GM19468 (cell line): ENCODE measurements around the gene ZBTB1.
"Not testable (repeated sequence)": the region's sequence is repeated elsewhere in the genome, so short reads cannot be mapped to it uniquely, and the experiment has no call there.

Source experiments
- ATAC-seq: cut with Tn5 transposase; IDR thresholded peaks from one replicate; pipeline ENCODE4 v1.9.1; 2021; ENCODE audit warnings: mild to moderate bottlenecking, moderate library complexity, moderate number of reproducible peaks; ENCODE audit not compliant: unreplicated experiment; ENCODE audit errors: extremely low read depth

Gene ZBTB1

DNA sequence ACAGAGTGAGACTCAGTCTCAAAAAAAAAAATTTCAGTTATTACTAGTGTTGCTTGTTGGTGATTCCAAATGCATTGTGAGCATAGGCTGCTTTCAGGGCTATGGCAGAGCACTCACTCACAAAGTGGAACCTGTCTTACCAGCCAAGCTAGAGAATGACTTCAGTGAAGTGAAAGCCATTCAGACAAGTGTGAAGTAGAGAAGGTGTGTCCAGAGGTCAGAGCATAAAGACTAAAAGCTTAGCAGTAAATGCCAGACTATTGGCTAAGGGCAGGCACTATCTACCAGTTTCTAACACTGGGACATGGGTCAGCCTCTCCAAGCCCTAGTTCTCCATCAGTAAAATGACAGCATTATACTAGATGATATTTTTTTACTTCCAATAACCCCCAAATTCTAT, 57.9 kb downstream of the ZBTB1 start:
- ATAC-seq: no peak

DNA sequence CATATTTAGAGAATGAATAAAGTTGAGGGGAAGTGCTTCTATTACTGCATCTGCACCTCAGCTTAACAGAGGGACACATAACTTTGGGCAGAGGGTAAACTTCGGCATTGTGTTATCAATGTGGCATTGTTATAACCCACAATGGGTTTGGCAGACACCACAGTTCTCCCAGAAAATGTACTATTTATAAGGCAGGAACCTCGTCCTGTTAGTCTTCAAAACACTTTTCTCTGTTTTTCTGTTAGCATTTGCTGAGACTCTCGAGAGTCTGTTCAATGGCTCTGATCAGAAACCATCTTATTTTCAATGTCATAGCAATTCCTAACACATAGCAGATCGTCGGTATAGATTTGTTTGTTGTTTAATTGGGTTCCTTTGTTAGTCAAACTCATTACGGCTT, 59.1 kb downstream of the ZBTB1 start:
- ATAC-seq: no peak

DNA sequence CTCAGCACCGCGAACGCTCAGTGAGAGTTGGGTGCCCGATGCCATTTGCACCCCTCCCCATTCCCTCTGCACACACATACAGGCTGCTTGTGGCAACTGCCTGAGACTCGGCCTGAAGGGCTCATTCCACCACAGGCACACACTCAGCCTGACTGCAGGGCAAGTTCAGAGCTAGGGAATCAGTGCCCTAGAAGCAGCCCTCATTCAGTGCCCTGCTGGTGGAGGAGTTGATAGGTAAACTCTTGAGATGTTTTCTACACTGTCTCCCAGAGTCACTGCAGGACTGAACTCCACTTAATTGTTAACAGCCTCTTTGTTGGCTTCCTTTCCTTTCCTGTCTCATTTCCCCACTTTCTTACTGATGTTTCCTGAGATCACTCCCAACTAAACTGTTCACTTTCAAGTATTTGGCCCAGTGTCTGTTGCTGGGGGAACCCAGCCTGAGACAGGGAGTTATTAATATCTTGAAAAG, 62.1 kb downstream of the ZBTB1 start:
- ATAC-seq: no peak

DNA sequence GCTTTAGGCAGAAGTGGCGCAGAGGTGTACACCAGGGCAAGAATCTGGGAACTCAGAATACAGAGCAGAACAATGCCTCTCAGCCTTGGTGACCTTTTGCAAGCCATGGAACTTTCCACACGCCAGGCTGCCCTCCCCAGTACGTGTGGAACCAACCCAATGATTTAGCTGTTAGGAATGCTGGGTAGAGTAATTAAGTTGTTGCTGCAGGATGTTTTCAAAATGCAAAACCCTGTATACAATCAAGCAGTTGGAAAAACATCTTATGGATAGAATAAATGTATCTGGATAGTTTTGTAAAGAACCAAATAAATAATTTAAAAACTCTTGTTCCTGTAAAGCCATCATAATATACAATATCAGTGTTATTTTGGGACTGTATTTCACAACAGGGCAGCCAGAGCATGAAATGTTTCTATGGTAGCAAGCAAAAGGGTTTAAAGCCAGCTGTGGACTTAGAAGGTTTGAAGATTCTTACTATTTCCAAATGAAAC, 64.6 kb downstream of the ZBTB1 start:
- ATAC-seq: no peak

DNA sequence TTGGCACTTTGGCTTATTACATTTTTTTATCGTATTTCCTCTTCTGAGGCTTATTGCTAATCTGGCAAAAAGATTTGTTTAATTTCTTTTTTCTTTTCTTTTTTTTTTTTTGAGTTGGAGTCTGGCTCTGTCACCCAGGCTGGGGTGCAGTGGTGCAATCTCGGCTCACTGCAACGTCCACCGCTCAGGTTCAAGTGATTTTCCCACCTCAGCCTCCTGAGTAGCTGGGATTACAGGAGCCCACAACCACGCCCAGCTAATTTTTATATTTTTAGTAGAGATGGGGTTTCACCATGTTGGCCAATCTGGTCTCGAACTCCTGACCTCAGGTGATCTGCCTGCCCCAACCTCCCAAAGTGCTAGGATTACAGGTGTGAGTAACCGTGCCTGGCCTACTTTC, 65.1 kb downstream of the ZBTB1 start:
- ATAC-seq: not testable (repeated sequence)

DNA sequence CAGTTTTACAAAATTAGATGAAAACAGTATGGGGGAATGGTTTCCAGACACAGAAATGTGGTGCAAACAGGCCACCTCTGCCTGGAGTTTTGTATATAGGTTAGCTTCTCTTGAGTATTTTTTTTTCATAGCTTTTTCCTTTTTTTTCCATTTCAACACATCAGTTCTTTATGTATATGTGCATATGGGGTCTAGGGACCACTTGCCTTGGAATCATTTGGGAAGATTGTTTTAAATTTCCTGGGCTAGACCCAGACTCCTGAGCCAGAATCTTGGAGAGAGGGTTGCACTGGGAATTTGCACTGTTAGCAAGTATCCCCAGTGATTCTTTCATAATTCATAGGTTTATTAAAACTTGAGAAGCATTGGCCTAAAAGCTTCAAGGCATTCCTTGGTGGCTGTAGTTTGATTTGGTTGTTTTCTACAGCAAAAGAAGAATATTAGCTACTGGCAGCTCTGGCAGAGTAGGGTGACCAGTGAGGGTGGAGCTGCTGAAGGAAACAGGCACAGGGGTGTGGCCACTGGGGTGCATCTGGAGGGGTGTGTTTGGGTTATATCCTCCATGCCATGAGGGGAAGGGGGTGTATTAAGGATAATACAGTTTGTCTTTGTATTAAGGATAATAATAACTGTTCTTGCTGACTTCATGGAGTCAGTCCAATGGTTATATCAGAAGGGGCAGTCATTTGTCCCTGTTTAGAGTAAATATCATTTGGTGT, 68.0 kb downstream of the ZBTB1 start:
- no peak for ATAC-seq

DNA sequence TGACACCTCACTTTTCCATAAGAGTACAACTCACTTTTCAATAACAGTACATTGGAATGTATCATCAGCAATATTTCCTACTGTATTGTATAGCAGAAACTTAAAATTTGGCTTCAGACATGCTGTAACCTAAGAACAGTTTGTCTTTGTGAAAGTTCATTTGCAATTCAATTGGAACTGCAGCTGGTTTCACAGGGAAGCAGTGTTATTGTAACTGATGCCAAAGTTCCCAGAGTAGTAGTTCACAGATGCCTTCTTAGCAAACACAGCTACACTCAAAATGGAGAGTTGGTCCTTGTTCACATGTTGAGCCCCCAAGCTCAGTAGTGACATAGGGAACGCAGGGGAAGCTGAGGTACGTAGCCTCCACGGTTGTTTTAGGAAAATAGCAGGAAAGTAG, 68.5 kb downstream of the ZBTB1 start:
- ATAC-seq: no peak
